ENCODE data around the gene ABCB10.
A peak's percentile ranks its signal among the peaks of the same experiment; 100 is the strongest.

ABCB10 gene

GRCh38 chr1:229585338-229585737 is 26.8 kb upstream of the ABCB10 start:
- DNase-seq: no peak
- Histone ChIP-seq H3K36me3 (no peaks in the 10 kb centered on the region), H3K9me3 (no peaks in the 10 kb centered on the region), H3K27me3 (no peaks in the 10 kb centered on the region), H3K4me1 (no peaks in the 10 kb centered on the region), H3K4me3 (ENCODE audit: low read depth, low read length) (no peak overlapping the region)
- no peak for TF ChIP-seq CTCF (IDR thresholded peaks at IDR 0.05; ENCODE audit: low read depth, low read length)

GRCh38 chr1:229582715-229583114 is 24.2 kb upstream of the ABCB10 start:
- Histone ChIP-seq H3K4me1 (peaks cover 9% of the 10 kb centered on the region), H3K36me3 (no peaks in the 10 kb centered on the region), H3K27me3 (no peaks in the 10 kb centered on the region), H3K4me3 (ENCODE audit: low read depth, low read length) (no peak overlapping the region), H3K9me3 (no peaks in the 10 kb centered on the region)
- no peak for TF ChIP-seq CTCF (IDR thresholded peaks at IDR 0.05; ENCODE audit: low read depth, low read length)
- DNase-seq: no peak

- H3K36me3 ChIP-seq: no peaks in the 10 kb centered on the region
Measured at GRCh38 chr1:229582011-229582694, 23.6 kb upstream of the ABCB10 start.

GRCh38 chr1:229581485-229581884 is 23.0 kb upstream of the ABCB10 start:
- Histone ChIP-seq H3K27me3 (no peaks in the 10 kb centered on the region), H3K4me1 (peaks cover 9% of the 10 kb centered on the region), H3K9me3 (no peaks in the 10 kb centered on the region), H3K36me3 (no peaks in the 10 kb centered on the region), H3K4me3 (ENCODE audit: low read depth, low read length) (no peak overlapping the region)
- no peak for DNase-seq
- no peak for TF ChIP-seq CTCF (IDR thresholded peaks at IDR 0.05; ENCODE audit: low read depth, low read length)

More at GRCh38 chr1:229582011-229582694, 23.6 kb upstream of the ABCB10 start:
- no peak for DNase-seq
- peaks cover 9% of the 10 kb centered on the region for H3K4me1 ChIP-seq
- no peaks in the 10 kb centered on the region for H3K9me3 ChIP-seq
- H3K4me3 ChIP-seq (ENCODE audit: low read depth, low read length): no peak overlapping the region
- H3K27me3 ChIP-seq: no peaks in the 10 kb centered on the region
- TF ChIP-seq CTCF (IDR thresholded peaks at IDR 0.05; ENCODE audit: low read depth, low read length): no peak

GRCh38 chr1:229579059-229579673 is 20.7 kb upstream of the ABCB10 start:
- peak; percentile 68 for DNase-seq
- Histone ChIP-seq H3K36me3 (no peaks in the 10 kb centered on the region), H3K27me3 (no peaks in the 10 kb centered on the region), H3K9me3 (no peaks in the 10 kb centered on the region), H3K4me1 (peaks cover 15% of the 10 kb centered on the region), H3K4me3 (ENCODE audit: low read depth, low read length) (peak overlapping the region; percentile 17)
- TF ChIP-seq CTCF (IDR thresholded peaks at IDR 0.05; ENCODE audit: low read depth, low read length): no peak

Data from BE2C (cell line).